GM18520 (cell line): Measurements from ENCODE around the gene PDE2A.

Source experiments
- ATAC-seq: cut with Tn5 transposase; IDR thresholded peaks from one replicate; pipeline ENCODE4 v1.9.1; 2021; ENCODE audit not compliant: unreplicated experiment

Gene PDE2A

GRCh38 chr11:72673943-72674828 lies at the start of gene PDE2A:
Gene PDE2A (minus strand): TSS chr11:72674422. CDS start chr11:72674207, 215 bp downstream.
- no peak for ATAC-seq

DNA sequence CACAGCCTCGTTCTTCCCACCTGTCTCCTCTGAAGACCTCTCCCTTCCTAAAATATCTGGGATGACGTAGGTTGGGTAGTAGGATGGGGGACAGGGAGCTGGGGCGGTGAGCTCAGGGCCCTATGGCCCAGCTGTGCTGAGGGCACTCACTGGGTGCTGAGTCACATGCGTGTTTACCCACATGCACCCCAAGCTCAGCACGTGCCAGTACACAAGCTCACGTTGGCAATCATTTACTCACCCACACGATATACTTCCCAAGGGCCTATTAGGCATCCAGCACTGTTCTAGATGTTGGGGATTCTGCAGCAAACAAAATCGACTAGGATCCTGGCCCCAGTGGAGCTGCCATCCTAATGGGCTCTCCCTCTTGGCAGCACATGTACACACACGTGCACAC lies 49.3 kb upstream of the PDE2A start:
- ATAC-seq: no peak

- ATAC-seq: peak; percentile 59
Observed at GRCh38 chr11:72722050-72722748, 48.0 kb upstream of the PDE2A start.

- ATAC-seq: no peak
Observed at GRCh38 chr11:72721689-72722049, 47.4 kb upstream of the PDE2A start.

DNA sequence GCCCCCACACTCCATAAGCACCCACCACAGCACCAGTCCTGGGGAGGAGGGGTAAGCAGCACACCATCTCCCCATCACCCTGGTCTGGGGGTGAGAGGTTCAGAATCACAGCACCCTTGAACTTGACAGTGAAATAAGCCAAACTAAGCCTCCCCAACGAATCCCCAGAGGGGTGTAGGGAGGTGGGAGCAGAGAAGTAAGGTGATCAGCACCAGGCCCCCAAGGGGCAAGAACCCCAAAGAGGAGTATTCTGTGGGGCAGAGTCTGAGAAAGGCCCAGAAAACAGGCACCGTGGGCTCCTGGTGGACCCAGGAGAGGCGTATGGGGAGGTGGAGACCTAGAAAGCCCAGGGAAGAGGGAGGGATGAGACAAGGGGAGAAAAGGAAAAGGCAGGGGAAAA lies 47.1 kb upstream of the PDE2A start:
- no peak for ATAC-seq

DNA sequence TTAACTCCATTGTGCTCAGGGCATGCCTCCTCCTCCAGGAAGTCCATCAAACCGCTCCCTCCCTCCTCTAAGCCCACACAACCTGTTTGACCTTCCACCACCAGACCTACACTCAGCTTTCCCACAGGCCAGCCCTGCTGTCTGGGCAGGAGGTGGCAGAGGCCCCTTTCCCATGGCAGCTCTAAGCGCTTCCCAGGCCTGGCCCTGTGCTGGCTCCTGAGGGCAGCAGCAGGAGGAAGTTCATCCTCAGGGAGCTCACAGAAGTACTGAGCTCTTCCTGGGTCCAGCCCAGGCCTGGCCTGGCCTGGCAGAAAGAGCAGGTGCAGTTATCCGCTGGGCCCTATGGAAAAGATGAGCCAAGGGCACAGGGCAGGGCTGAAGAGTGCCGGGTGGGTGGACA lies 46.6 kb upstream of the PDE2A start:
- no peak for ATAC-seq

- no peak for ATAC-seq
Observed at GRCh38 chr11:72720047-72720446, 45.8 kb upstream of the PDE2A start.

DNA sequence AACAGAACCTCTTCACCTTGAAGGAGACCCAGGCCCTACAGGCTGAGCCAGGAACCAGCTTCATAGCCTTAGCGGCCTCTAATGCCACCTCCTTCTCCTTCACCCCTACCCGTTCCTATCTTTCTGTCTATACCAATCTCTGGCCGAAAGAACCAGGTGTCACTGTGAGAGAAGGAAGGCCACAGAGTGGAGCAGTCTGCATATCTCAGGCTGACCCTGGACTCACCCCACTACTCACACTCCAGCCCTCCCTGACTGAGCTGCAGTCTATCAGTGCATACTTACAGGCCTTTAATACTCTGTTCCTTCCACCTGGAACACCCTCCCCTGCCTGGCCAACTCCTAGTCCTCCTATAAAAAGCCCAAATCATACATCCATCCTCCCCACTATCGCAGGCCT lies 45.3 kb upstream of the PDE2A start:
- no peak for ATAC-seq

DNA sequence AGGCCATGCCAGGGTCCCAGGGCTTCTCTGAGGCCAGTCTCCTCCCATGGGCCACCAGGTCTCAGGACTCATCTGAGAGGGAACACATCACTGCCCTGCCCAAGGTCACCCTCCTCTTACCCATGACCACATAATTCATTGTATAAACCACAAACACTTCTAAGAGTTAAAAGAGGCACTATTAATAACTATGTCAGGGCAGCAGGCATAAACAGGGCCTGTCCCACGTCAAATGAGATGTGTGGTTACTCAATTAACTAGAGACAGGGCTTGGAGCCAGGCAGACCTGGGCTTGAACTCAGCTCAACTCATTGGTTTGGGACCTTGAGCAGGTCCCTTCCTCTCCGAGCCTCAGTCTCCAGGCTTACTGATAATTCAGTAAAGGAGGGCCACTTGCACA lies 44.9 kb upstream of the PDE2A start:
- peak; percentile 60 for ATAC-seq

DNA sequence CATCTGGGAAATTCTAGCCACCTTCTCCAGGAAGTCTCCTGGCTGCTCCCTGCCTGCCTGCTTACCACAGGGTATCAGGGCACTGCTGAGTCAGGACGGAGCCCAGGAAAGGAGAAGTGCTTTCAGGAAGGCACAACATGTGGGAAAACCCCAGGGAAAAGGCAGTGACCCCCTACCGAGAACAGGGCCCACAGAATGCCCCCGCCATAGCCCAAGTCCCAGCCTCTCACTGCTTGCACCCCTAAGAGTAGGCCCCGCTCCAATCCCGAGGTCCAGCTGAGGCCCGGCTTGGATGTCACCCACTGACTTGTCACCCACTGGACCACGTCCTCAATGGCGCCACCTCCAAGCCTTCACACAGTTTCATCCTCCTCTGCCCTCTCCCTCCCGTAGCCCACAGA lies 43.9 kb upstream of the PDE2A start:
- ATAC-seq: no peak

GRCh38 chr11:72716788-72717435 lies 42.7 kb upstream of the PDE2A start:
- no peak for ATAC-seq

- ATAC-seq: no peak
Observed at GRCh38 chr11:72716290-72716689, 42.1 kb upstream of the PDE2A start.

GRCh38 chr11:72712841-72713240 lies 38.6 kb upstream of the PDE2A start:
- ATAC-seq: no peak

DNA sequence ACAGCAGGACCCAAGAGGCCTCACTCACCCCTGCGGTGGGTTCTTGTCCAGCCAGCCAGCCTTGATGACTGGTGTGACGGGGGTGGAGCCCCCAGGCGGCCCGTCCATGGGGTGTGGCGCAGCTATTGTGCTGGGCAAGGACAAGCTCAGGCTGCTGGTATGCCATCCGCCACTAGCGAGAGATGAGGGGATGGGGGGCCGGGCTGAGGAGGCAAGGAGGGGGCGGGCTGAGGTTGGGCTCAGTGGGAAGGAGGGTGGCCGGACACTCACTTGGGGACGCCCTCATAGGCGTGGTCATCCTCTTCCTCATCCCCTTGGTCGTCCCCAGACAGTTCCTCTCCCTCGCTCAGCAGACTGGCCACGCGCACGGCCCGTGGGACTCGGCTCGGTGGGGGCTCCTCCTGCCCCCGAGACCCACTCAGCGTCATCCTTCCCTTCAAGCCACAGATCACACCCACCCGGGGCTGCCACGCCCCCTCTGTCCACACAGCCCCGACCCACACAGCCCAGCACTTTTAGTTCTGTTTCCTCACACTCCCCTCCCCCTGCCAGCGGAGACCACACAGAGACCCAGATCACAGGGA lies 38.0 kb upstream of the PDE2A start:
- ATAC-seq: no peak

DNA sequence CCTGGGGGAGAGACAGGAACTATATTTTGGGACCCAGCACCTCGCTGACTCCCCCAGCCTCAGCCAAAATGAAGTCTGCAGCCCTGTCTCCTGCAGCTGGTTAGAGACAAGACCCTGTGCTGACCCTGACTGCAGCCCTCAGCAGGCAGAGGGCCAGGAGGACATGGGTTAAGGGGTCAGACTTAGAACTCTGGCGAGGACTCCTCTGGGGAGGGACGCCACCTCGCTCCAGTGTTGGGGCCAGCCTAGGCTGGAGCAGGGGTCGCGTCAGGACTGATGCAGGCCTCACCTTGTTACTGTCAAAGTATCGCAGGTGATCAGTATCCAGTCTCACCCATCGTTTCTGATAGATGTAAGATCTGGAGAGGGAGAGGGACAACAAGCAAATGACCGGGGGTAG lies 36.9 kb upstream of the PDE2A start:
- no peak for ATAC-seq

GRCh38 chr11:72710278-72710677 lies 36.1 kb upstream of the PDE2A start:
- no peak for ATAC-seq

GRCh38 chr11:72709478-72710238 lies 35.4 kb upstream of the PDE2A start:
- no peak for ATAC-seq

DNA sequence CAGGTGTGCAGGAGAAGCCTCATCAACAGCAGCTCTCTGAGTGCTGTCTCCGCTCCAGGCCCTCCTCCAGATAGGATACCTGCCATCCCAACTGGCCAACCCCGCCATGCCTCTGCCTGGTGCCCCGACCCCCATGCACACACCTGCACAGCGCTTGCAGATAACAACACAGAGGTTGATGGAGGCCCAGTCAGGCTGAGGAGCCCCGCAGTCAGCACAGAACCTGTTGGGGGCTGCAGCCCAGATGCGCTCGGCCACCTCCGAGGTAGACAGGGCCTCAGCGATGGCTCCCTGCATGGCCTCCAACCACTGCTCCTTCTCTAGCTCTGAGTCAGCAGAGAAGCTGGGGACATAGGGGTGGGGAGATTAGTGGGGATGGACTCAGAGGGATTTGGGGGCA lies 32.8 kb upstream of the PDE2A start:
- ATAC-seq: no peak

GRCh38 chr11:72706579-72706978 lies 32.4 kb upstream of the PDE2A start:
- no peak for ATAC-seq

DNA sequence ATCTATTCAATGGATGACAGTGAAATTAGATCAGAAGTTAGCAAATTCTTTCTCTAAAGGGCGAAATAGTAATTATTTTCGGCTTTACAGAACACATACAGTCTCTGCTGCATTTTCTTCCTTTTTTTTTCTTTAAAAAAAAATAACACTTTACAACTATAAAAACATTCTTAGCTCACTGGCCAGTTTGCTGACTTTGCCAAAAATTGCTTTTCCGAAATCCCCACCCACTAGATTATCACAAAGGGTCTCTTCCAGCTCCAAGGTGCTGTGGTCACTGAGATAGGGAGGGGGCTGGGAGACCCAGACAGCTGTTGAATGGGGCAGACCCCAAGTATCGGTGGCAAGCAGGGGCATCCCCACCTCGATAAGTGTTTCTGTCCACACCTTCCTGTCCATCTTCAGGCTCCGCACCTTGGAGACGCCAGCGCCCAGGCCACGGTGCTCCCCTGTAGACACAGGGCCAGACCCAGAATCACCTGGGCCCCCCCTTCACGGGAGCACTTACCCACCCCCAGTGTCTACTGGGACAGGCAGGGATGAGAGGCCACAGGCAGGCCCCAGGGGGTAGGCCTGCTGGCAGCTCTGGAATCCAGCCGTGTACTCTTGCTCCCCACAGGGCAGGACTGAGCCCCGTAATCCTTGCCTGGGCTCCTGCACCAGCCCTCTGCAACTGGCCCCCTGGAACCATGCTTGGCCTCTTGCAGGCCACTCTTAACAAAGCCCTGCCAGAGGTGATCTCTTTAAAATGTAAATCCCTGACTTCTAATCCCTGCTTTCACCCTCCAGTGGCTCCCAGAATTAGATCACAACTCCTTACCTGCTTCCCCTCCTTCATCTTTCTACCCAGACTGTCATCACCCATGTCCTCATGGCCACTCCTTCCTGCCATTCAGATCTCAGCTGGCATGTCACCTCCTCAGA lies 31.5 kb upstream of the PDE2A start:
- no peak for ATAC-seq
